ENCODE measurements around the gene NRXN2. TPM values are rescaled to one million over a fixed set of nuclear protein-coding genes. Genes with fewer than 3 reads are reported as not detected.

Gene NRXN2
- total and polyA plus RNA-seq, 3 donors from 2014 or later = 32.6 to 46.8 (median 40.1) TPM

DNA sequence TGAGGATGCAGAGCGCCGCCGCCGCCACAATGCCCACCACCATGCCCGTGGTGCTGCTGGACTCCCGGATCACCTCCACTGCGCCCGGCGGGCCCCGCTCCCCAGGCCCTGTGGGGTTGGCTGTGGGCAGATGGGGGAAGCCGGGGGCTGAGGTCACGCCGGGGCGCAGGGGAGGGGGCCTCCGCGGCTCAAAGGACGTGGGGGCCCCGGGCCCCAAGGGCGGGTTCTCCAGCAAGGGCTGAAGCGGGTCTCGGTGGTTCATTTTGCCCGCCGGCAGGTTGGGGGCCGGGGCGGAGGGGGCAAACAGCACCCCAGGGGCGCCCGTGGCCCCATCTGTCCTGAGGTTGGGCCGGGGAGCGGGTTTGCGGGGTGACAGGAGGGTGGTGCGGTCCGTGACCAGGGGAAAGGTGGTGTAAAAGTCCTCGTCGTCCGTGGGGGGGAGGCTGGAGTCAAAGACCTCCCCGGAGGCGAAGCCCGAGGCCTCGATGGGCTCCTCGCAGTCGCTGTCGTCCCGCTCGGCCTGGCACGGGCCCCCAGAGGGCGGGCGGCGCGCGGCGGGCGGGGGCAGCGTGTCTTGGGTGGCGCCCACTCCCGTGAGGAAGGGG, 115.5 kb downstream of the NRXN2 start:
- Histone ChIP-seq H3K4me3 (peak overlapping the region in 1 of 2 donors; percentile 4), H3K9me3 (no peaks in the 10 kb centered on the region), H3K27ac (peak overlapping the region; percentile 65 to 81), H3K27me3 (no peaks in the 10 kb centered on the region), H3K36me3 (ENCODE audit: low read depth, missing control alignments) (no peaks in the 10 kb centered on the region), H3K4me1 (peaks cover 38% of the 10 kb centered on the region)
- no peak for DNase-seq
- intact Hi-C loops (cut with DNase I; ENCODE audit: low total_unique reads) = no loop called here
- WGBS, 2 donors = 47 to 80% methylated on average over 22 to 55 of the region's 55 CpGs
- TF ChIP-seq, protein P1, sequence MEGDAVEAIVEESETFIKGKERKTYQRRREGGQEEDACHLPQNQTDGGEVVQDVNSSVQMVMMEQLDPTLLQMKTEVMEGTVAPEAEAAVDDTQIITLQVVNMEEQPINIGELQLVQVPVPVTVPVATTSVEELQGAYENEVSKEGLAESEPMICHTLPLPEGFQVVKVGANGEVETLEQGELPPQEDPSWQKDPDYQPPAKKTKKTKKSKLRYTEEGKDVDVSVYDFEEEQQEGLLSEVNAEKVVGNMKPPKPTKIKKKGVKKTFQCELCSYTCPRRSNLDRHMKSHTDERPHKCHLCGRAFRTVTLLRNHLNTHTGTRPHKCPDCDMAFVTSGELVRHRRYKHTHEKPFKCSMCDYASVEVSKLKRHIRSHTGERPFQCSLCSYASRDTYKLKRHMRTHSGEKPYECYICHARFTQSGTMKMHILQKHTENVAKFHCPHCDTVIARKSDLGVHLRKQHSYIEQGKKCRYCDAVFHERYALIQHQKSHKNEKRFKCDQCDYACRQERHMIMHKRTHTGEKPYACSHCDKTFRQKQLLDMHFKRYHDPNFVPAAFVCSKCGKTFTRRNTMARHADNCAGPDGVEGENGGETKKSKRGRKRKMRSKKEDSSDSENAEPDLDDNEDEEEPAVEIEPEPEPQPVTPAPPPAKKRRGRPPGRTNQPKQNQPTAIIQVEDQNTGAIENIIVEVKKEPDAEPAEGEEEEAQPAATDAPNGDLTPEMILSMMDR (IDR thresholded peaks at IDR 0.05) = no peak
- no peak for TF ChIP-seq POLR2A (IDR thresholded peaks at IDR 0.05)

DNA sequence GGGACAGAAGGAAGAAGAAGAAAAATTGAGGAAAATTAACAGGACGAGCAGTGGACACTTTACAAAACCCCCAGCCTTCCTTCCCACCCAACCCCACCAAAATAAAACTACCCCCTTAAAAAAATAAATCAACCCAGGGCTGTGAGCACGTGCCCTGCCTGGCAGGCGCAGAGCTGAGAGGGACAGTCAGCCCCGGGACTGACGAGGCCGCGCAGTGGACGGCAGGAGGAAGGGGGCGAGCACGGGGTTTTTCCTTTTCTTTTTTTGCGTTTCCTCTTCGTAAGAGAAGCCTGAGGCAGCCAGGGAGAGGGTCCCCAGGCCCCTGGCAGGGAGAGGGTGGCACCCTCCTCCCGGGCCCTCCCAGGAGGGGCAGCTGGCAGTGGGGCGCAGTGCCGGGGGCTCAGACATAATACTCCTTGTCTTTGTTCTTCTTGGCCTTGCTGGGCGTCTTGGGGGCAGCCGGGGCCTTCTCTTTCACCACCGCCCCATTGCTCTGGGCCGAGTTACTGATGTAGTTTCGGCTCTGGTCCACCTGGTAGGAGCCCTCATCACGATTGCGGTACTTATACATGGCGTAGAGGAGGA, 116.1 kb downstream of the NRXN2 start:
- peaks cover 36% of the 10 kb centered on the region for H3K4me1 ChIP-seq
- DNase-seq = no peak
- H3K4me3 ChIP-seq = no peak overlapping the region
- H3K27ac ChIP-seq = peak overlapping the region in 1 of 2 donors; percentile 41
- TF ChIP-seq POLR2A (IDR thresholded peaks at IDR 0.05) = no peak
- TF ChIP-seq, protein P1 (IDR thresholded peaks at IDR 0.05) = no peak
- 49 to 77% methylated on average over 23 of the region's 23 CpGs for WGBS, 2 donors
- no peaks in the 10 kb centered on the region for H3K27me3 ChIP-seq
- intact Hi-C loops (cut with DNase I; ENCODE audit: low total_unique reads) = no loop called here
- H3K36me3 ChIP-seq (ENCODE audit: low read depth, missing control alignments) = no peaks in the 10 kb centered on the region
- no peaks in the 10 kb centered on the region for H3K9me3 ChIP-seq

DNA sequence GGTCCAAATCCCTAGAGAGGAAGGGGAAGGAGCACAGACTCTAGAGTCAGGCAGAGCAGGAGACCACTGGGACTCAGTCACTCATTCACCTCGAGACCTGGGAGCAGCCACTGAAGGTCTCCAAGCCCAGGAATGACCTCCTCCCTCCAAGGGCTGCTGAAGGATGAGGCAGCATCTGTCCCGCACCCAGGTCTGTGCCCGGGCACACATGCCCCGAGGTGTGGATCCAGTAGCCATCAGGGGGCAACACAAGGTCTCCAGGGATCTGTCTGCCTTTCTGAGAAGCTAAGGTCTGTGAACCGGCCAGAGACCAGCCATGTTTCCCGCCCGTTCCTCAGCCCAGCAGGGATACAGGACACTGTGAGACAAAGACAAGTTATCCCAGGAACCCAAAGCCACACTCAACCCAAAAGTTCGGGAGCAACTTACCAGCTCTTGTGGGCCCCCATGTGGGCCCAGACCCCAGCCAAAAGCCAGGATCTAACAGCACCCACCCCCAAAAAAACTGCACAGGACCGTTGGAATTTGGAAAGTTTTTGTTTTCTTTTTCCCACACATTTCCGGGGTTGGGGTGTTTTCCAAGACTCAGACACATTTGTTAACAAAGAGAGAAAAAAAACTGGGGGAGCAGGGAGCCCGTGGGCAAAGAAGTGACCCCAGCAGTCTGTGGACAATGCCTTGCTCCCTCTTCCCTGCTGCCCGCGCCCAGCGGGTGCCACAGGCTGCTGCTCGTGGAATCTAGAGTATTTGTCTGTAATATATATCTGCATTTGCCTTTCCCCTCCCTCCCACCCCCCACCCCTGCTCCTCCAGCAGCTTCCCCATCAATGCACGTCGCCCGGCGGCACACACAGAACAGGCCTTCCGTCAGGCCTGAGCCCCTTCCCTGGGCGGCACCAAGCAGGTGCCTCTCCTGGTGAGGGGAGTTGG, 117.1 kb downstream of the NRXN2 start:
- Histone ChIP-seq H3K4me1 (peaks cover 34% of the 10 kb centered on the region), H3K4me3 (no peak overlapping the region), H3K27me3 (no peaks in the 10 kb centered on the region), H3K36me3 (ENCODE audit: low read depth, missing control alignments) (no peaks in the 10 kb centered on the region), H3K9me3 (no peaks in the 10 kb centered on the region), H3K27ac (peak overlapping the region in 1 of 2 donors; percentile 41)
- WGBS, 2 donors = 76 to 77% methylated on average over 17 to 21 of the region's 21 CpGs
- no peak for DNase-seq
- TF ChIP-seq, protein P1 (IDR thresholded peaks at IDR 0.05) = no peak
- no peak for TF ChIP-seq POLR2A (IDR thresholded peaks at IDR 0.05)
- intact Hi-C loops (cut with DNase I; ENCODE audit: low total_unique reads) = no loop called here

DNA sequence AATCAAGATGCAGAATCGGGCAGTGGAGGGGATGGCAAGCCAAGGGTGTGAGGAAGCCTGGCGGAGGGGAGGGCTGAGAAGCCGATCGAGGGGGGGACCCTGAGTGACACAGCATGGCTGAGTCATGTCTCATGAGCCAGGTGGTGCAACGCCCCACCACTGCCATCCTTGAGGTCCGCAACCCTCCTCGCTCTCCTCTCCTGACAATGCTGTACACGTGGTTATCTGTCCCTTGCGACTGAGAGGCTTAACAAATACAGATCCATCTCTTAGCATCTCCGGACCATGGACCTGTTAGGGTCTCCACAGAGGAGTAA, 117.8 kb downstream of the NRXN2 start:
- intact Hi-C loops (cut with DNase I; ENCODE audit: low total_unique reads) = no loop called here
- Histone ChIP-seq H3K27ac (no peak overlapping the region), H3K4me1 (peaks cover 33% of the 10 kb centered on the region), H3K9me3 (no peaks in the 10 kb centered on the region), H3K36me3 (ENCODE audit: low read depth, missing control alignments) (no peaks in the 10 kb centered on the region), H3K27me3 (no peaks in the 10 kb centered on the region), H3K4me3 (no peak overlapping the region)
- TF ChIP-seq, protein P1 (IDR thresholded peaks at IDR 0.05) = no peak
- no peak for TF ChIP-seq POLR2A (IDR thresholded peaks at IDR 0.05)
- DNase-seq = no peak
- WGBS, 2 donors = 85% methylated on average over 8 to 10 of the region's 10 CpGs
